Right cardiac atrium (tissue), 5 donors: Measurements from ENCODE around the gene OLR1. TPM values are rescaled to one million over a fixed set of nuclear protein-coding genes. Genes with fewer than 3 reads are reported as not detected.

Experiments
- ATAC-seq, 2 donors: fragments of 200-7000 bp; cut with Tn5 transposase; one replicate each; pipeline versions ENCODE4 v1.8.0 to v1.9.1; 2020; ENCODE audit warnings: moderate library complexity in 2 of 2, mild to moderate bottlenecking in 1 of 2
- DNase-seq, 3 donors: peaks; one replicate each; pipeline ENCODE4 v3.0.0-alpha.2; 2020
- H3K27ac ChIP-seq: one replicate; pipeline ENCODE4 v1.5.1; 2013; ENCODE audit warnings: mild to moderate bottlenecking, low read length, control low read depth, moderate library complexity
- H3K27me3 ChIP-seq: one replicate; pipeline ENCODE4 v1.6.1; 2013; ENCODE audit not compliant: control insufficient read depth, insufficient read depth
- H3K4me1 ChIP-seq: one replicate; pipeline ENCODE4 v1.6.1; 2013; ENCODE audit warnings: low read length; ENCODE audit not compliant: control insufficient read depth, insufficient read depth
- H3K4me3 ChIP-seq: one replicate; pipeline ENCODE4 v1.5.1; 2013; ENCODE audit warnings: low read length, control low read depth
- H3K9me3 ChIP-seq: one replicate; pipeline ENCODE4 v1.6.1; 2013; ENCODE audit warnings: low read length; ENCODE audit not compliant: control insufficient read depth
- WGBS: extraction: QIAGEN DNeasy Blood & Tissue Kit; methylation state at CpG from one replicate; pipeline ENCODE4 v1.1.7; 2013; 5-methylcytosine and 5-hydroxymethylcytosine counted together
- intact Hi-C, 4 donors: fragments of 100-400 bp; cut with DNase I; formaldehyde crosslinking; loops; one replicate each; pipeline versions ENCODE4 v1.11.0 to v1.14.0; 2022 to 2023
- polyA plus RNA-seq: library from polyadenylated mRNA; stranded (reverse); fragments of 200-250 nt; gene quantifications from one replicate; pipeline ENCODE4 v1.2.3, GENCODE V29; 2013
- total RNA-seq, 4 donors: library from RNA; stranded (reverse); fragmentation: NEBNext Ultra II Directional; extraction: Animal tissue kit (Norgen Biotek cat#: 25700); gene quantifications; one replicate each; pipeline ENCODE4 v1.2.1, GENCODE V29; 2021
- donor health status: healthy with polysubstance abuse.
- donor health status: DM: no; HTN: yes; CAD: no.
- donor health status: DM: no; HTN: no; CAD: no.
- donor health status: DM: no; HTN: yes; CAD: no; lungs with severe emphysema.
- donor health status: DM: yes; HTN: yes; CAD: no.

Gene OLR1
- total and polyA plus RNA-seq, 5 donors: 0.27 to 0.81 (median 0.71) TPM

DNA sequence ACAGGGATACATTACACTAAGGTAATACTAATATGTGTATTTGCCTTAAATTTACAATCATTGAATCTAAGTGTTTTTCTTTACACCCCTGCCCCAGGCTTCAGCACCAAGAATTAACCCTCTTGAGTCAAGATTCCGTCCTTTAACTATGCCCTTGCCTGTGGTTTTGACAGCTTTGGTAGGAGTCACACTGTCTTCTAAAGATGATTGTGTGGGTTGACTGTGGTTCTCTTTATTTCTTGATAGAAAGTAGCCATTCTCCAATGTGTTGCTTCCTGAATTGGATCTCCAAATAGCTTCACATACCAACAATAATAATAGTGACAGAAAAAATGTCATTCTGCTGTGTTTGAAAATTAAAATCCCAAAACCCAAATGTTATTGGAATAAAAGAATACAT, 45.5 kb downstream of the OLR1 start:
- 72% methylated on average over 1 of the region's 1 CpG for WGBS
- intact Hi-C loops: no loop called here
- H3K4me3 ChIP-seq: no peak overlapping the region
- no peak overlapping the region for H3K27ac ChIP-seq
- ATAC-seq (no peak), DNase-seq (no peak)
- no peaks in the 10 kb centered on the region for H3K4me1 ChIP-seq
- H3K9me3 ChIP-seq: no peaks in the 10 kb centered on the region
- no peaks in the 10 kb centered on the region for H3K27me3 ChIP-seq

DNA sequence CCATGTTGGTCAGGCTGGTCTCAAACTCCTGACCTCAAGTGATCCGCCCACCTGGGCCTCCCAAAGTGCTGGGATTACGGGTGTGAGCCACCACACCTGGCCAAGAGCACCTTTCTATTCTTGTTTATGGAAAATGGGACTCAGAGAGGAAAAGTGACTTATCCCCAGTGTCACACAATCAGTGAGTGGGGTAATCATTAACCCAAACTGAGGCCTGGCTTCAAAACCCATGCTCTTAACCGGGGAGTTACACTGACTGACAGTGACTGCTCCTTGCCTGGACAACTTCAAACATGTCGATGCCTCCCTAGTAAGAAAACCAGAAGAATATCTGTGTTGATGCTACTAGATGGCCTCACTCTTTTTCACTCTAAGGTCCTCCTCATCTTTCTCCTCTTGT, 49.2 kb downstream of the OLR1 start:
- no peak overlapping the region for H3K4me3 ChIP-seq
- no peaks in the 10 kb centered on the region for H3K27me3 ChIP-seq
- intact Hi-C loops: no loop called here
- no peaks in the 10 kb centered on the region for H3K9me3 ChIP-seq
- H3K4me1 ChIP-seq: no peaks in the 10 kb centered on the region
- no peak overlapping the region for H3K27ac ChIP-seq
- DNase-seq (no peak), ATAC-seq (no peak)
- WGBS: 84% methylated on average over 4 of the region's 4 CpGs

DNA sequence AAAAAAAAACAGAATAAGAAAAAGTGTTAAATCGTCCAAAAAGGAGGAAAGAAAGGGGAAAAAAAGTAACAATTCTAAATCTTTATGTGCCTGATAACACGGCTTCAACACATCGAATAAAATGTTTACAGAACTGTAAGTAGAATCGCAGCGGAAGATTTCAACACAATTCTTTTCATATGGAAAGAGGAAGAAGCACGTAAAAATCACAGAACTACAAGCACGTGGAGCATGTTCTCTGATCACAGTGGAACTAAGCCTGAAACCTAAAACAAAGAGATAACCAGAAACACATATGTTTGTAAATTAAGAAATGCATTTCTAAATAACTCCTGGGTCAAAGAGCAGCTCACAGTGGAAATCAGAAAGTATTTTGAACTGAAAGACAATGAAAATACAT, 50.7 kb downstream of the OLR1 start:
- no peaks in the 10 kb centered on the region for H3K27me3 ChIP-seq
- DNase-seq: no peak
- 62% methylated on average over 7 of the region's 7 CpGs for WGBS
- H3K27ac ChIP-seq: no peak overlapping the region
- intact Hi-C loops: no loop called here
- no peak overlapping the region for H3K4me3 ChIP-seq
- no peaks in the 10 kb centered on the region for H3K4me1 ChIP-seq
- H3K9me3 ChIP-seq: no peaks in the 10 kb centered on the region
- no peak for ATAC-seq

DNA sequence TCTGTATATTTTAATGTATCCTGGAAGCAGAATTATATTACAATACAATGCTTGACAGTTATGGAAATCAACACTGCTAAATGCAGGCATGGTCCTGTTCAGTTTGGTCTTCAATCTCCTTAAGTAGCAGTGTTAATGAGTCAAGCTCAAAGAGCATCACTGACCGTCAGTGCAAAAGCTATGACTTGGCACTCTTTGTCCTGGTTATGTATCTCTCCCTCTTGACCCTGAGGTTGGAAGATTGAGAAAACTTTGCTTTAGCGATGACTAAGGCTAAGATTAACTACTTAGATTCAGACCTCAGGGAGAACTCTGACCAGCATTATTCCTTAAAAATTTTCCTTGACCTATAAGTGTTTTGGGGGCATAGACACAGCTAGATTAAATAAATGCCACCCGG, 52.9 kb downstream of the OLR1 start:
- H3K4me1 ChIP-seq: no peaks in the 10 kb centered on the region
- intact Hi-C loops: no loop called here
- H3K27me3 ChIP-seq: no peaks in the 10 kb centered on the region
- no peak overlapping the region for H3K27ac ChIP-seq
- no peaks in the 10 kb centered on the region for H3K9me3 ChIP-seq
- no peak for ATAC-seq
- DNase-seq: no peak
- H3K4me3 ChIP-seq: no peak overlapping the region
- WGBS: 69% methylated on average over 3 of the region's 3 CpGs

DNA sequence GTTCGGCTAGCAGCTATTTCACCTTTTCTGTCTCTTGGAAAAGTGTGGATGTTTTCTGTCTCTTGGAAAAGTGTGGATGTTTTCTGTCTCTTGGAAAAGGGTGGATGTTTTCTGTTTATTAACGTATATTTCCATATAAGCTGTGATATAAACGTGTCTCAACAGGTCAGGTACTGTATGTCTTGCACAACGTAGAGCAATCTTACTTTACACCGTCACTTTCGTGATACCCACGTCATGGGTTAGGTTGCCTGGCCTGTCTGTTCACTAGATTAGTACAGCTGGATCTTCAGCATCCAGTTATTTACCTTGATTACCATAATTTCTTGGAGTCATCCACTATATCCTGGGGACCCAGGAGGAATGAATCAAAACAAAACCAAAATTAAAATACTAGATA, 56.0 kb downstream of the OLR1 start:
- Histone ChIP-seq H3K27ac (no peak overlapping the region), H3K9me3 (no peaks in the 10 kb centered on the region), H3K27me3 (no peaks in the 10 kb centered on the region), H3K4me1 (no peaks in the 10 kb centered on the region), H3K4me3 (no peak overlapping the region)
- DNase-seq: no peak
- ATAC-seq: no peak
- WGBS: 92% methylated on average over 7 of the region's 7 CpGs
- intact Hi-C loops: no loop called here

DNA sequence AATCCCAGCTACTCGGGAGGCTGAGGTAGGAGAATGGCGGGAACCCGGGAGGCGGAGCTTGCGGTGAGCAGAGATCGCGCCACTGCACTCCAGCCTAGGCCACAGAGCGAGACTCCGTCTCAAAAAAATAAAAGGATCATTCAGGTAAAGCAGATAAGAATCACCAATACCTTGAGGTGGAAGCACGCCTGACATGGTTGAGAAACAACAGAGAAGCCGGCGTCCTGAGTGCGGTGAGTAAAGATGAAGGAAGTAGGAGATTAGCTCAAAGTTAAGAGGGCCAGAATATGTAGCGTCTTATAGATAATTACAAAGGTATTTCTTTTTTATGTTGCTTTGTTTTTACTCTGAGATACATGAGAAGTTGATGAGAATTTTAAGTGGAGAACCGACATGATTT, 56.6 kb downstream of the OLR1 start:
- H3K4me1 ChIP-seq: no peaks in the 10 kb centered on the region
- intact Hi-C loops: no loop called here
- no peak overlapping the region for H3K27ac ChIP-seq
- DNase-seq (no peak), ATAC-seq (no peak)
- no peak overlapping the region for H3K4me3 ChIP-seq
- no peaks in the 10 kb centered on the region for H3K9me3 ChIP-seq
- WGBS: 93% methylated on average over 15 of the region's 15 CpGs
- no peaks in the 10 kb centered on the region for H3K27me3 ChIP-seq

DNA sequence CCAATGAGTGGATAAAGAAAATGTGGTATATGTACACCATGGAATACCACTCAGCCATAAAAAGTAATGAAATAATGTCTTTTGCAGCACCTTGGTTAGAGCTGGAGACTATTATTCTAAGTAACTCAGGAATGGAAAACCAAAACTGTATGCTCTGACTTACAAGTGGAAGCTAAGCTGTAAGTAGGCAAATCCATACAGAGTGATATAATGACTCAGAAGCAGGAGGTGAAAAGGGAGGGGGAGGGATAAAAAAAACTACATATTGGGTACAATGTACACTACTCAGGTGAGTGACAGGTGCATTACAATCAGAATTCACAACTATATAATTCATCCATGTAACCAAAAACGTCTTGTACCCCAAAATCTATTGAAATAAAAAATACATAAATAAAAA, 58.0 kb downstream of the OLR1 start:
- intact Hi-C loops: no loop called here
- WGBS: 59% methylated on average over 1 of the region's 1 CpG
- no peak for DNase-seq
- no peaks in the 10 kb centered on the region for H3K4me1 ChIP-seq
- no peaks in the 10 kb centered on the region for H3K9me3 ChIP-seq
- no peak for ATAC-seq
- H3K27me3 ChIP-seq: no peaks in the 10 kb centered on the region
- H3K4me3 ChIP-seq: no peak overlapping the region
- no peak overlapping the region for H3K27ac ChIP-seq

DNA sequence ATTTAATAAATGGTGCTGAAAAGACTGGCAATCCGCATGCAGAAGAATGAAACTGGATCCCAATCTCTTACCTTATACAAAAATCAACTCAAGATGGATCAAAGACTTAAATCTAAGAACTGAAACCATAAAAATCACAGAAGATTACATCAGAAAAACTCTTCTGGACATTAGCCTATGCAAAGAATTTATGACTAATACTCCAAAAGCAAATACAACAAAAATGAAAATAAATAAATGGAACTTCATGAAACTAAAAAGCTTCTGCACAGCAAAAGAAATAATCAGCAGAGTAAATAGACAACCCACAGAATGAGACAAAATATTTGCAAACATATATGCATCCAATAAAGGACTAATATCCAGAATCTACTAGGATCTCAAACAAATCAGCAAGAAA, 58.9 kb downstream of the OLR1 start:
- 94% methylated on average over 1 of the region's 1 CpG for WGBS
- H3K9me3 ChIP-seq: no peaks in the 10 kb centered on the region
- intact Hi-C loops: no loop called here

DNA sequence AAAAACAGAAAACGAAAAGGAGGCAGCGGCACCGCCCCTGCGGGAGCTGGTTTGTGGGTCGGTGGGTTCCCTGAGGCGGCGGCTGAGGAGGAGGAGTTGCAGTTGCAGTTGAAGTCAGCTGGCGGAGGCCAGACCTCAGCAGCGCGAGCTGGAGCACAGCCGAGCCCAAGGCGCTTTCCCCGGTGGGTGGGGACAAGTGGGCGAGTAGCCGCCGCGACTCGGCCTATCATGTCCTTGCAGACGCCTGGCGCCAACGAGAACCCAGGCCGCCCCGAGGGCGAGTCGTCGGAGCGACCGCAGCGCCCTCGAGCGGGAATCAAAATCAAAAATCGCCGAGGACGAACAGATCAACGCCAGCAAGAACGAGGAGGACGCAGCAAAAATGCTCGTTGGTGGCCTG, 60.5 kb downstream of the OLR1 start:
- Histone ChIP-seq H3K4me3 (no peak overlapping the region), H3K27me3 (no peaks in the 10 kb centered on the region), H3K4me1 (no peaks in the 10 kb centered on the region), H3K9me3 (no peaks in the 10 kb centered on the region), H3K27ac (no peak overlapping the region)
- peak in 2 of 3 donors; percentile 63 to 74 for DNase-seq
- no peak for ATAC-seq
- intact Hi-C loops: no loop called here
- 87% methylated on average over 38 of the region's 38 CpGs for WGBS

More for the DNA sequence above, 58.9 kb downstream of the OLR1 start:
- no peak overlapping the region for H3K27ac ChIP-seq
- no peak overlapping the region for H3K4me3 ChIP-seq
- H3K27me3 ChIP-seq: no peaks in the 10 kb centered on the region
- no peak for ATAC-seq
- no peaks in the 10 kb centered on the region for H3K4me1 ChIP-seq
- DNase-seq: no peak

DNA sequence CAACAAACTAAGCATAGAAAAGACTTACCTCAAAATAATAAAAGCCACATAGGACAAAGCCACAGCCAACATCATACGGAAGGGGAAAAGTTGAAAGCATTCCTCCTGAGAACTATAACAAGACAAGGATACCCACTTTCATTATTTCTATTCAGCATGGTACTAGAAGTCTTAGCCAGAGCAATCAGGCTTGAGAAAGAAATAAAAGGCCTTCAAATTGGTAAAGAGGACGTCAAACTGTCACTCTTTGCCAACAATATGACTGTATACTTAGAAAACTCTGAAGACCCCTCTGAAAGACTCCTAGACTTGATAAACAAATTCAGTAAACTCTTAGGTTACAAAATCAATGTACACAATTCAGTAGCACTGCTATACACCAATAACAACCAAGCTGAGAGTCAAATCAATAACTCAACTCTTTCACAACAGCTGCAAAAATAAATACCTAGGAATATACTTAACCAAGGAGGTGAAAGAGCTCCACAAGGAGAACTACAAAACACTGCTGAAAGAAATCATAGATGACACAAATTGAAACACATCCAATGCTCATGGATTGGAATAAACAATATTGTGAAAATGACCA, 61.6 kb downstream of the OLR1 start:
- WGBS: 95% methylated on average over 2 of the region's 2 CpGs
- intact Hi-C loops: no loop called here
- Histone ChIP-seq H3K27ac (no peak overlapping the region), H3K9me3 (no peaks in the 10 kb centered on the region), H3K27me3 (no peaks in the 10 kb centered on the region), H3K4me1 (no peaks in the 10 kb centered on the region), H3K4me3 (no peak overlapping the region)
- DNase-seq: no peak
- ATAC-seq: no peak
